Activated CD4-positive, alpha-beta memory T cell treated with anti-CD3 and anti-CD28 coated beads for 36 hours (primary cell): Measurements from ENCODE around the gene ABAT. TPM values are rescaled to one million over a fixed set of nuclear protein-coding genes. Genes with fewer than 3 reads are reported as not detected.

Experiments
- CTCF ChIA-PET: fragments of 350-600 bp; sonication (Branson Sonifier 250); formaldehyde crosslinking; loops from one replicate; lab custom pipeline; 2021; ENCODE audit warnings: antibody characterized with exemption, inconsistent platforms; lab: Charles Lee
- POLR2A ChIA-PET: fragments of 350-600 bp; sonication (Branson Sonifier 250); formaldehyde crosslinking; loops from one replicate; lab custom pipeline; 2021; ENCODE audit warnings: antibody characterized with exemption; lab: Charles Lee
- DNase-seq: peaks from one replicate; pipeline ENCODE4 v3.0.0-alpha.2; 2020
- H3K27ac Mint-ChIP-seq: one replicate; pipeline ENCODE4 v1.8.0; 2021; ENCODE audit warnings: mixed read lengths
- H3K27me3 Mint-ChIP-seq: one replicate; pipeline ENCODE4 v1.8.0; 2021; ENCODE audit warnings: mixed read lengths
- H3K36me3 Mint-ChIP-seq: one replicate; pipeline ENCODE4 v1.8.0; 2021; ENCODE audit warnings: mixed read lengths
- H3K4me1 Mint-ChIP-seq: one replicate; pipeline ENCODE4 v1.8.0; 2021; ENCODE audit warnings: low read depth, mixed read lengths
- H3K4me3 Mint-ChIP-seq: one replicate; pipeline ENCODE4 v1.8.0; 2021; ENCODE audit warnings: mild to moderate bottlenecking, mixed read lengths
- H3K9me3 Mint-ChIP-seq: one replicate; pipeline ENCODE4 v1.8.0; 2021; ENCODE audit warnings: mixed read lengths
- intact Hi-C: fragments of 100-400 bp; cut with micrococcal nuclease; formaldehyde crosslinking; loops from one replicate; pipeline ENCODE4 v1.15.1; 2023
- total RNA-seq, 2 experiments: library from RNA; stranded (reverse); gene quantifications; one replicate each; pipeline ENCODE4 v1.2.3, GENCODE V29; 2021

ABAT gene
- total RNA-seq, 2 experiments from 2014 or later: 8.7 to 10.0 TPM

DNA sequence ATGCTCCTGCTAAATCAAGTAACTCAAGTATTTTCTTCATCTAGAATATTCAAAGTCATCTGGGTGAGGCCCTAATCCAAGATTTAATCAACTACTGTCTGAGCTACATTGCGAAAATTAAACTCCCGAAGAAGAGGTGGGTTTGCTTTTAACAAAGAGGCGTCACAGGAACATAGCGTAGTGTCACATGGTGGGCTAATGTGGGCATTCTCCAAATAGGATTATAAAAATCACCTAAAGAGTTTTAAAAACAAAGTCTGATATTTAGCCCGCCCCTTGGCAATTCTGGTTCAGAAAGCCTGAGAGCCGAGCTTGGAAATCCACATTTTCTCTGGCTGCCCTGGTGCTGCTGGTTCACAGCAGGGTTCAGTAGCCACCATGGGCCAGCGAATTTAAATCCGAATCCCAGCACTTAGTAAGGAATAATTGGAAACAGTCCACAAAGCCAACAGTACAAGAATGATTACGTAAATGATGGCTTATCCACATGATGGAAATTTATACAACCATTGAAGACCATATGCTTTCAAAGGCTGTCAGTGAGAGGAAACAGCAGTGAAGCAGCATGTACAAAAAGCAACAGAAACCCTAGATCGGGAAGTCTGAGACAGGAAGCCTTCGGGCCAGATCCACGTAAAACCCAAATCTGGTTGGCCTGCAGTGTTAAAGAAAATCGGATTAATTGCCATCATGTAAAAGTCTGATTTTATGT is 132.0 kb downstream of the ABAT start:
- H3K4me3 Mint-ChIP-seq: no peak overlapping the region
- CTCF ChIA-PET: interaction anchor here (1.3 kb wide), 1 partner anchor 202 kb away, joined by 3 read pairs; no protein-coding TSS in a partner anchor
- H3K36me3 Mint-ChIP-seq: peaks cover 65% of the 10 kb centered on the region

DNA sequence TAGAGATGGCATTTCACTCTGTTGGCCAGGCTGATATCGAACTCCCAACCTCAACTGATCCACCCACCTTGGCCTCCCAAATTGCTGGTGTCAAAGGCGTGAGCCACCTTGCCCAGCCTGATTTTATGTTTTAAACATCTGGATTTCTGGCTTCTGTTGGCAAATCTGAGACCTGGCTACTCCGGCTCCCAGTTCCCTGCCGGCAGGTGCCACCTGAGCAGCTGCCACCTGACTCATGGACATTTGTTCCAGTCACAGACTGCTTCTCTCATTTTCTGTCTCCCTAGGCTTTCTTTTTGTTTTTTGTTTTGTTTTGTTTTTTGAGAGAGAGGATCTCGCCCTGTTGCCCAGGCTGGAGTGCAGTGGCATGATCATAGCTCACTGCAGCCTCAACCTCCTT is 132.8 kb downstream of the ABAT start:
- peaks cover 8% of the 10 kb centered on the region for H3K4me1 Mint-ChIP-seq
- no peak overlapping the region for H3K27ac Mint-ChIP-seq
- ChIA-PET POLR2A (interaction anchor here (0.8 kb wide), 1 partner anchor 38 kb away, joined by 3 read pairs; no protein-coding TSS in a partner anchor), CTCF (interaction anchor here (1.3 kb wide), 1 partner anchor 202 kb away, joined by 3 read pairs; no protein-coding TSS in a partner anchor)
- H3K27me3 Mint-ChIP-seq: no peaks in the 10 kb centered on the region
- intact Hi-C loops: no loop called here
- H3K36me3 Mint-ChIP-seq: peaks cover 60% of the 10 kb centered on the region
- no peaks in the 10 kb centered on the region for H3K9me3 Mint-ChIP-seq
- DNase-seq: no peak
- H3K4me3 Mint-ChIP-seq: no peak overlapping the region

More for the DNA sequence above, 132.0 kb downstream of the ABAT start:
- H3K9me3 Mint-ChIP-seq: no peaks in the 10 kb centered on the region
- peaks cover 6% of the 10 kb centered on the region for H3K4me1 Mint-ChIP-seq
- POLR2A ChIA-PET: interaction anchor here (0.8 to 0.9 kb wide), 2 partner anchors 9 to 39 kb away, joined by 3 read pairs; partner anchors contain the start of gene TMEM186
- H3K27ac Mint-ChIP-seq: no peak overlapping the region
- DNase-seq: no peak
- H3K27me3 Mint-ChIP-seq: no peaks in the 10 kb centered on the region
- intact Hi-C loops: no loop called here

DNA sequence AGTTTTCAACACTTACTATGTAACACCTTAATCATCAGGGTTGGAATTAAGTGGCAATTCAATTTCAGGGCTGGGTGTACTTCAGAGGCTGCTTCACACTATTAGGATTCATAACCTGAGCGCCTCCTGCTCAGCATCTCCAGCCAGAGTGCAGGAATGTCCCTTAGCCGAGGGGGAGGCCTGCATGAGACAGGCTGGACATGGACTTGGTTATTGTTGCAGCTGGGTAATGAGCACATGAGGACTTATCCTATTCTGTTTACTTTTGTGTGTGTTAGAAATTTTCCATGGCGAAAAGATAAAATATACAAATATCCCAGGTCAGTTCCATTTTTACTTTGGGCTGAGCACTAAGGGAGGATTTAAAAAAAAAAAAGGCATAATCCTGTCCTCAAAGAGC is 133.6 kb downstream of the ABAT start:
- H3K27me3 Mint-ChIP-seq: no peaks in the 10 kb centered on the region
- H3K27ac Mint-ChIP-seq: no peak overlapping the region
- intact Hi-C loops: no loop called here
- peaks cover 11% of the 10 kb centered on the region for H3K4me1 Mint-ChIP-seq
- peaks cover 62% of the 10 kb centered on the region for H3K36me3 Mint-ChIP-seq
- no peaks in the 10 kb centered on the region for H3K9me3 Mint-ChIP-seq
- ChIA-PET CTCF (interaction anchor here (0.6 kb wide), 1 partner anchor 17 kb away, joined by 3 read pairs; no protein-coding TSS in a partner anchor), POLR2A (no interaction called here)
- H3K4me3 Mint-ChIP-seq: no peak overlapping the region
- DNase-seq: no peak

DNA sequence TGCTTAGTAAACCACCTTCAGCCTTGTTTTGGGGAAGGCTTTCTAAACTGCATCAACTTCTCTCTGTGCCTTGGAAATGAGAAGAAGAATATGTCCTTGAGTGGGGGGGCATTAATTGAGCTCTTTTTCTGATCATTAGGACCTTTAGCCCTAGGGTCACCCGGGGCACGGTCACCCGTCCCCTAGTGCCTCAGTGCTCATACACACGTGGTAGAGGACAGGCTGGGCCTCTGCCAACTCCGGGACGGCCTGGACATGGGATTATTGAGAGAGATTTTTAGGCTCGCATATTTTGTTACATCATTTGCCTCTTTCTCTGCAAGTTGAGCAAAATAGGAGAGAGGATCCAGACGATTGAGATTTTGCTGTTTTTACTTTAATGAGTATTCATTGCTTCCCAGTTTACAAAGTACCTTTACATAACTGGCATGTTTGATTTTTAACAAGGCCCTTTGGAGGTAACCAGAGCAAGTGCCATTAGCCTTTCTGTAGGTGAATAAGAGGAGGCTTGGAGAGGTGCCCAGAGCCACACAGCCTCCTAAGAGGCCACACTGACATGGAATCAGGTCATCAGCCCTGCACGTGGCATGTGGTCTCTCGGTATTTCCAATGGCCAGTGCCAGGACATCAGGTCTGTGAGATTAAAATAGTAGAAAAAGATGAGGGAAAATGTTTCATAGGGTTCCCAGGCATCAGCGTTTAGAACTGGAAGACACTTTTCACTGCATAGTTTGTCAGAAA is 134.4 kb downstream of the ABAT start:
- Mint-ChIP-seq H3K27ac (no peak overlapping the region), H3K9me3 (no peaks in the 10 kb centered on the region), H3K27me3 (no peaks in the 10 kb centered on the region), H3K4me1 (peaks cover 14% of the 10 kb centered on the region), H3K36me3 (peaks cover 63% of the 10 kb centered on the region), H3K4me3 (no peak overlapping the region)
- DNase-seq: no peak
- intact Hi-C loops: no loop called here
- ChIA-PET POLR2A (no interaction called here), CTCF (interaction anchor here (0.6 kb wide), 1 partner anchor 18 kb away, joined by 3 read pairs; no protein-coding TSS in a partner anchor)

DNA sequence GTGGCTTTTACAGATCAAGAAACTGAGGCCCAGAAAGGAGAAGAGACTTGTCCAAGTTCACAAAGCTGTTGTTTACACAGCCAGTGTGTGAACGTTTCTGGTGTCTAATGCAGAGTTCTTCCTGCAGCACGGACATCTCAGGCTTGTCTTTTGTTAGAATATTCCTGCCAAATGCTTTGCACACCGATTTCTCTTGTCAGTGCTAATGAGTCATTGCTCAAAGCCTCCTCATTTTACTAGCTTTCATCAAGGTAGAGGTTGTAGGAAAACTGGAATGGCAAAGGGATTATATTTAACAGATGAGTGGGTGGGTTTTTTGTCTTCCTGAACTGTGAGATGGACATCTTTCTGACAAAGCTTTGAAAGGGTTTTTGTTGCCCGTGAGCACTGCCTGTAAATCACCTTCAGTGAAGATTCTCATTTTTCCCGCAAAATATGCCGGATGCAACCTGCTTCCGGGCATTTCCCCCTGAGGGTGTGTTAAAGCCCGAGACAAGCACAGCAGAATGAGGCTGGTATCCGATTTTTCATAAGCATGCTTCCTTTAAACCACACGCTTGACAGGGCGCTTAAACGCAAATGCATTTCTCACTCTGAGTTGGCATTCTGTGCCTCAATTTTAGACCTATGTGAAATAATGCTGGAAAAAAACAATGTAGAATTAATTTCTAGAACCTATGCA is 137.9 kb downstream of the ABAT start:
- intact Hi-C loops: no loop called here
- ChIA-PET POLR2A (no interaction called here), CTCF (interaction anchor here (0.7 to 1.1 kb wide), 2 partner anchors 16 to 196 kb away, joined by 4 read pairs; no protein-coding TSS in a partner anchor)
- no peak overlapping the region for H3K4me3 Mint-ChIP-seq
- peak overlapping the region; percentile 29 for H3K27ac Mint-ChIP-seq
- no peaks in the 10 kb centered on the region for H3K9me3 Mint-ChIP-seq
- DNase-seq: no peak
- no peaks in the 10 kb centered on the region for H3K27me3 Mint-ChIP-seq
- peaks cover 65% of the 10 kb centered on the region for H3K36me3 Mint-ChIP-seq
- peaks cover 33% of the 10 kb centered on the region for H3K4me1 Mint-ChIP-seq

DNA sequence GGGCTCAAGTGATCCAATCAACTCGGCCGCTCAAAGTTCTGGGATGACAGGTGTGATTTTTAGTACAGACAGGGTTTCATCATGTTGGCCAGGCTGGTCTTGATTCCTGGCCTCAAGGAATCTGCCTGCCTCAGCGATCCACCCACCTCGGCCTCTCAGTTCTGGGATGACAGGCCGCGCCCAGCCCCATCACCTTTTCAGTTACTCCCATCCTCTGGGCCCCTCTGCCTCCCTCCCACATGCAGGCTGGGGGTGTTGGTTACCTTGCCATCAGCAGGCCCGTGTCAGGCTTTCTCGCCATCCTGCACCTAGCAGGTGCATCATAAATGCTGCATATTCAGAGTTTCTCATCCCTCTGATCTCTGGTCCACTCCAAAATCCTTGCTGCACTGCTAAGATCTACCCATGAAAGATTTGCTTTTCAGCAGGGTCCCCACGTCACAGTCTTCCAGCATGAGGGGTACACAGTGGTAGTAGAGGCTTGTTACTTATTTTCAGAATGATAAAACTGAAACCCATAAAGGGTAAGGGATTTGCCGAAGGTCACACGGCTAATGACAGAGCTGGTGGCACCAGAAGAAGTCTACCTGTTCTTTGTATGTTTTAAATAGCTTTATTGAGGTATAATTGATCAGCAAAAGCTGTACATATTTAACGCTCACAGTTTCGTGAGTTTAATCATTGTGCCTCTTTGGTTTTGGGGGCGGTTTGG is 139.8 kb downstream of the ABAT start:
- H3K4me1 Mint-ChIP-seq: peaks cover 37% of the 10 kb centered on the region
- intact Hi-C loops: no loop called here
- H3K9me3 Mint-ChIP-seq: no peaks in the 10 kb centered on the region
- H3K36me3 Mint-ChIP-seq: peaks cover 65% of the 10 kb centered on the region
- ChIA-PET CTCF (no interaction called here), POLR2A (no interaction called here)
- H3K27ac Mint-ChIP-seq: peak overlapping the region; percentile 78
- DNase-seq: peak; percentile 59
- no peaks in the 10 kb centered on the region for H3K27me3 Mint-ChIP-seq
- H3K4me3 Mint-ChIP-seq: no peak overlapping the region

- no peaks in the 10 kb centered on the region for H3K9me3 Mint-ChIP-seq
- peaks cover 35% of the 10 kb centered on the region for H3K4me1 Mint-ChIP-seq
- H3K27me3 Mint-ChIP-seq: no peaks in the 10 kb centered on the region
- POLR2A ChIA-PET: interaction anchor here (0.6 to 1.0 kb wide), 2 partner anchors 52 to 70 kb away, joined by 3 to 4 read pairs; partner anchors contain the start of gene CARHSP1
- peaks cover 64% of the 10 kb centered on the region for H3K36me3 Mint-ChIP-seq
- CTCF ChIA-PET: interaction anchor here (0.8 to 0.9 kb wide), 2 partner anchors 62 to 165 kb away, joined by 3 read pairs; no protein-coding TSS in a partner anchor
- no peak overlapping the region for H3K4me3 Mint-ChIP-seq
- intact Hi-C loops: loop anchor here (5.0 kb wide), 1 partner anchor 50 kb away; the partner anchor contains the start of gene CARHSP1
- no peak for DNase-seq
- H3K27ac Mint-ChIP-seq: peak overlapping the region; percentile 31
These were observed 142.7 kb downstream of the ABAT start for GRCh38 chr16:8816967-8817655.

GRCh38 chr16:8818504-8819270 is 144.3 kb downstream of the ABAT start:
- CTCF ChIA-PET: interaction anchor here (1.0 kb wide), 1 partner anchor 60 kb away, joined by 3 read pairs; no protein-coding TSS in a partner anchor
- intact Hi-C loops: loop anchor here (5.0 kb wide), 1 partner anchor 49 kb away; the partner anchor contains the start of gene CARHSP1

GRCh38 chr16:8819411-8820034 is 145.1 kb downstream of the ABAT start:
- no peak overlapping the region for H3K27ac Mint-ChIP-seq
- H3K4me1 Mint-ChIP-seq: peaks cover 19% of the 10 kb centered on the region
- intact Hi-C loops: loop anchor here (5.0 kb wide), 1 partner anchor 48 kb away; the partner anchor contains the start of gene CARHSP1
- POLR2A ChIA-PET: no interaction called here
- H3K9me3 Mint-ChIP-seq: no peaks in the 10 kb centered on the region
- H3K4me3 Mint-ChIP-seq: no peak overlapping the region
- H3K36me3 Mint-ChIP-seq: peaks cover 56% of the 10 kb centered on the region
- no peak for DNase-seq
- CTCF ChIA-PET: interaction anchor here (1.0 kb wide), 1 partner anchor 59 kb away, joined by 3 read pairs; no protein-coding TSS in a partner anchor
- no peaks in the 10 kb centered on the region for H3K27me3 Mint-ChIP-seq

More at GRCh38 chr16:8818504-8819270, 144.3 kb downstream of the ABAT start:
- H3K27ac Mint-ChIP-seq: no peak overlapping the region
- H3K4me3 Mint-ChIP-seq: no peak overlapping the region
- POLR2A ChIA-PET: no interaction called here
- DNase-seq: no peak
- peaks cover 26% of the 10 kb centered on the region for H3K4me1 Mint-ChIP-seq
- peaks cover 60% of the 10 kb centered on the region for H3K36me3 Mint-ChIP-seq
- H3K9me3 Mint-ChIP-seq: no peaks in the 10 kb centered on the region
- H3K27me3 Mint-ChIP-seq: no peaks in the 10 kb centered on the region

DNA sequence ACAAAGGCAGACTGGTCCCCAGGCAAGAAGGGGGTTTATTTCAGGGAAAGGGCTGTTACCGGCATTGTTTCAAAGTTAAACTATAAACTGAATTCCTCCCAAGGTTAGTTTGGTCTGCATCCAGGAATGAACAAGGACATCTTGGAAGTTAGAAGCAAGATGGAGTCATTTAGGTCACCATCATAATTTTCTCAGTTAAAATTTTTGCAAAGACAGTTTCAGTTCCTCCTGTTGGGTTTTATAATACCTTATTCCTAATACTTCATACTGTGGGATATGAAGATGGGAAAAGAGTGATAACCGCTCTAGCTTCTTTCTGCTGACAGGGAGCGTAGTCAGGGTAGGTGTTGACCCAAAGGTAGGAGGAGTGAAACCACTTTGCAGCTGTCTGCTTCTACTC is 148.0 kb downstream of the ABAT start:
- ChIA-PET CTCF (interaction anchor here (1.0 kb wide), 1 partner anchor 58 kb away, joined by 3 read pairs; no protein-coding TSS in a partner anchor), POLR2A (no interaction called here)
- no peak overlapping the region for H3K4me3 Mint-ChIP-seq
- intact Hi-C loops: no loop called here
- H3K9me3 Mint-ChIP-seq: no peaks in the 10 kb centered on the region
- no peaks in the 10 kb centered on the region for H3K27me3 Mint-ChIP-seq
- DNase-seq: no peak
- H3K27ac Mint-ChIP-seq: no peak overlapping the region
- peaks cover 39% of the 10 kb centered on the region for H3K36me3 Mint-ChIP-seq
- H3K4me1 Mint-ChIP-seq: peaks cover 4% of the 10 kb centered on the region
